ENCODE results near the gene LAMA2. TPM values are rescaled to one million over a fixed set of nuclear protein-coding genes. Genes with fewer than 3 reads are reported as not detected.

LAMA2 gene
- total and polyA plus RNA-seq, 2 of the 13 experiments (the other 11 are each of a cell fraction or from before 2014, with no cell fraction given): 0.11 to 0.28 TPM

GRCh38 chr6:128914051-128914450 lies 31.1 kb downstream of the LAMA2 start (continued):
- TF ChIP-seq AFF4 (CRISPR knock-in tag; IDR thresholded peaks at IDR 0.05) (no peak), ZNF414 (CRISPR knock-in tag; IDR thresholded peaks at IDR 0.05) (no peak)

GRCh38 chr6:128918886-128919285 lies 35.9 kb downstream of the LAMA2 start:
- TF ChIP-seq KLF13 (CRISPR knock-in tag; IDR thresholded peaks at IDR 0.05) (no peak), ZNF670 (CRISPR knock-in tag; IDR thresholded peaks at IDR 0.05; ENCODE audit: borderline replicate concordance) (no peak), SAP130 (CRISPR knock-in tag; IDR thresholded peaks at IDR 0.05; ENCODE audit: low read depth) (no peak), POLR2A (IDR thresholded peaks at IDR 0.05; ENCODE audit: insufficient read depth in 1 of 2, low read depth in 2 of 2, low read length in 2 of 2) (no peak), PAWR (CRISPR knock-in tag; IDR thresholded peaks at IDR 0.05; ENCODE audit: borderline replicate concordance) (no peak)
- H3K27me3 ChIP-seq (ENCODE audit: control insufficient read depth in 1 of 2, insufficient read depth in 2 of 2, low read length in 2 of 2): no peaks in the 10 kb centered on the region; a peak in 1 of 5 replicates
- in situ Hi-C loops (cut with HindIII; ENCODE audit: extremely low pct_ligation_motif_present, low pct_unique_long_range_greater_than_20kb): no loop called here
- no peaks in the 10 kb centered on the region for H3K36me3 ChIP-seq (replicated peaks in 1 of 2; ENCODE audit: control insufficient read depth in 1 of 2, insufficient read depth in 2 of 2, low read length in 2 of 2)
- intact Hi-C loops (cut with micrococcal nuclease; ENCODE audit: unreplicated experiment): no loop called here
- H4K20me1 ChIP-seq (ENCODE audit: insufficient read depth, low read length): no peaks in the 10 kb centered on the region
- ChIA-PET POLR2A (no interaction called here), CTCF (ENCODE audit: low intra/inter-chr PET ratio, low total read pairs) (no interaction called here)
- no peak for FAIRE-seq
- no peak for DNase-seq (ENCODE audit: low spot score)
- no peak for ATAC-seq
- H3K9ac ChIP-seq (ENCODE audit: insufficient read depth, low read depth, low read length): no peak overlapping the region
- no peaks in the 10 kb centered on the region for H3K79me2 ChIP-seq (ENCODE audit: insufficient read depth, low read length)
- 0% methylated on average over 2 of the region's 2 CpGs for WGBS (ENCODE audit: low lambda C conversion rate)
- H3K4me3 ChIP-seq (replicated peaks in 1 of 3; ENCODE audit: insufficient read depth in 1 of 3, low read depth in 2 of 3, low read length in 3 of 3): no peak overlapping the region
- no peak overlapping the region for H3K27ac ChIP-seq (ENCODE audit: extremely low read length, insufficient read depth, low read length)
- H3K9me3 ChIP-seq (ENCODE audit: low read length): no peaks in the 10 kb centered on the region
- no peak overlapping the region for H3K4me2 ChIP-seq (ENCODE audit: low read depth, low read length)
- BruUV-seq (replicated peaks): no TSS peak
- H2AFZ ChIP-seq (ENCODE audit: low read length): no peak overlapping the region
- no peaks in the 10 kb centered on the region for H3K4me1 ChIP-seq (ENCODE audit: insufficient read depth, low read length)

Data from HepG2 (cell line).